SU-DHL-6 (cell line): ENCODE results near the gene RPS6KC1.

ENCODE experiments used
- EZH2phosphoT487 ChIP-seq: fragments of 200-600 bp; sonication (generic), shearing (Covaris generic); conservative IDR thresholded peaks from 2 replicates; pipeline ENCODE4 v1.6.1; 2018; ENCODE audit warnings: mild to moderate bottlenecking, antibody characterized with exemption, low read length, moderate library complexity, mixed read lengths
- TF ChIP-seq, protein P1 (sequence below): fragments of 200-600 bp; sonication (generic); IDR thresholded peaks from one replicate; pipeline ENCODE4 v1.5.1; 2017; ENCODE audit warnings: antibody characterized with exemption, mild to moderate bottlenecking, low read length, moderate library complexity; ENCODE audit not compliant: insufficient read depth, poor library complexity, severe bottlenecking

DNA sequence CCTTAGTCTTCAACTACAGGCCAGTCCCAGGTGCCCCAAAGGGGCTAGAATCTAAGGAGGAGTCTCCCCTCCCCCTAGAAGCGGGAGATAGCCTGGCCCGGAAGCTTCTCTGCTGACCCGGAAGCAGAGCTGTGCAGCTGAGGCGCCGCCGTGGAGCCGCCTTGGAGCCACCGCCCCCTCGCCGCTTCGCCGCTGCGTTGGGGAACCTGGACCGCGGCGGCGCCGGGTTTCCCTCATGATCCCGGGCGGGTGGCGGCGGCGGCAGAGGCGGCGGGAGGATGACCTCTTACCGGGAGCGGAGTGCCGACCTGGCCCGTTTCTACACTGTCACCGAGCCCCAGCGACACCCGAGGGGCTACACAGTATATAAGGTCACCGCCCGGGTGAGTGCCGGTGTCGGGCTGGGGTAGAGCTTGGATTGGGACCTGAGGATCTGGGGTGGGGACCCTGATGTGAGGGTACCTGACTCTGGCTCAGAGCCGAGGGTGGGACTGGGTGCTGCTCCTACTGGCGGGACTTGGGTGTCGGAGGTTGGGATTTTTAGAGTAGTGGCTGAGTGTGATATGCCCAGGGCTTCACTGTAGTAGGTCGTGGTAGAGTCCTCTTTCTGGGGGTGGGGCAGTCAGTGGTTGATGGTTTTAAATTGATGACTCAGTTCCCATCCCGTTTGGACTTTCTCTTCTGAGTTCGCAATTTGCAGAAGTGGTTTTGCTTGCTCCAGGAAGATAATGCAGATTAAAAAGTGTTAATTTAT, at the start of gene RPS6KC1:
- TF ChIP-seq, protein P1, sequence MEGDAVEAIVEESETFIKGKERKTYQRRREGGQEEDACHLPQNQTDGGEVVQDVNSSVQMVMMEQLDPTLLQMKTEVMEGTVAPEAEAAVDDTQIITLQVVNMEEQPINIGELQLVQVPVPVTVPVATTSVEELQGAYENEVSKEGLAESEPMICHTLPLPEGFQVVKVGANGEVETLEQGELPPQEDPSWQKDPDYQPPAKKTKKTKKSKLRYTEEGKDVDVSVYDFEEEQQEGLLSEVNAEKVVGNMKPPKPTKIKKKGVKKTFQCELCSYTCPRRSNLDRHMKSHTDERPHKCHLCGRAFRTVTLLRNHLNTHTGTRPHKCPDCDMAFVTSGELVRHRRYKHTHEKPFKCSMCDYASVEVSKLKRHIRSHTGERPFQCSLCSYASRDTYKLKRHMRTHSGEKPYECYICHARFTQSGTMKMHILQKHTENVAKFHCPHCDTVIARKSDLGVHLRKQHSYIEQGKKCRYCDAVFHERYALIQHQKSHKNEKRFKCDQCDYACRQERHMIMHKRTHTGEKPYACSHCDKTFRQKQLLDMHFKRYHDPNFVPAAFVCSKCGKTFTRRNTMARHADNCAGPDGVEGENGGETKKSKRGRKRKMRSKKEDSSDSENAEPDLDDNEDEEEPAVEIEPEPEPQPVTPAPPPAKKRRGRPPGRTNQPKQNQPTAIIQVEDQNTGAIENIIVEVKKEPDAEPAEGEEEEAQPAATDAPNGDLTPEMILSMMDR = no peak
- TF ChIP-seq EZH2phosphoT487 = no peak
